Measurements from ENCODE around the gene EDRF1.
"Not testable (repeated sequence)": the region's sequence is repeated elsewhere in the genome, so short reads cannot be mapped to it uniquely, and the experiment has no call there.

- TF ChIP-seq CTCF (conservative IDR thresholded peaks at IDR 0.05; ENCODE audit: low read depth, low read length); EZH2 (IDR thresholded peaks at IDR 0.05; ENCODE audit: borderline replicate concordance, low read depth, low read length, poor library complexity, severe bottlenecking): not testable (repeated sequence)
Observed at GRCh38 chr10:125714728-125715127, 4.8 kb upstream of the EDRF1 start.

All from A673 (cell line).